HG03060 (cell line): ENCODE results near the gene CTSH.
"Not testable (repeated sequence)": the region's sequence is repeated elsewhere in the genome, so short reads cannot be mapped to it uniquely, and the experiment has no call there.

Experiments used
- ATAC-seq: cut with Tn5 transposase; IDR thresholded peaks from one replicate; pipeline ENCODE4 v1.9.1; 2021; ENCODE audit warnings: low read depth, moderate number of reproducible peaks; ENCODE audit not compliant: unreplicated experiment

The CTSH gene

GRCh38 chr15:78944202-78944625, 632 bp downstream of the CTSH start:
- ATAC-seq, result no peak

GRCh38 chr15:78943692-78944091, 1.2 kb downstream of the CTSH start:
- no peak for ATAC-seq

GRCh38 chr15:78942741-78943140, 2.1 kb downstream of the CTSH start:
- no peak for ATAC-seq

GRCh38 chr15:78938658-78939488, 6.0 kb downstream of the CTSH start:
- peak; percentile 40 for ATAC-seq

GRCh38 chr15:78937132-78937739, 7.6 kb downstream of the CTSH start:
- ATAC-seq, result no peak

GRCh38 chr15:78934655-78935023, 10.2 kb downstream of the CTSH start:
- ATAC-seq, result no peak

- ATAC-seq, result no peak
Observed at GRCh38 chr15:78933823-78934654, 10.8 kb downstream of the CTSH start.

GRCh38 chr15:78933187-78933822, 11.5 kb downstream of the CTSH start:
- ATAC-seq, result no peak

GRCh38 chr15:78932258-78932808, 12.5 kb downstream of the CTSH start:
- no peak for ATAC-seq

- ATAC-seq, result no peak
Observed at GRCh38 chr15:78931439-78932257, 13.2 kb downstream of the CTSH start.

GRCh38 chr15:78930577-78931388, 14.1 kb downstream of the CTSH start:
- ATAC-seq, result no peak

- ATAC-seq, result no peak
Observed at GRCh38 chr15:78929536-78930264, 15.1 kb downstream of the CTSH start.

- ATAC-seq, result no peak
Observed at GRCh38 chr15:78928616-78929093, 16.2 kb downstream of the CTSH start.

GRCh38 chr15:78928176-78928575, 16.7 kb downstream of the CTSH start:
- ATAC-seq, result not testable (repeated sequence)

GRCh38 chr15:78927077-78927790, 17.6 kb downstream of the CTSH start:
- ATAC-seq, result no peak

- ATAC-seq, result no peak
Observed at GRCh38 chr15:78925956-78926743, 18.7 kb downstream of the CTSH start.
